ENCODE data around the gene TESMIN. TPM values are rescaled to one million over a fixed set of nuclear protein-coding genes. Genes with fewer than 3 reads are reported as not detected.

TESMIN gene
- total RNA-seq, 1 experiment from 2014 or later = 8.0 TPM

- intact Hi-C loops (cut with micrococcal nuclease; ENCODE audit: unreplicated experiment) = no loop called here
- Histone ChIP-seq H3K27me3 (replicated peaks; ENCODE audit: insufficient read depth, low read depth, low read length, poor library complexity) (no peaks in the 10 kb centered on the region), H3K27ac (ENCODE audit: low read depth, low read length, poor library complexity, severe bottlenecking) (no peak overlapping the region), H3K4me1 (ENCODE audit: insufficient read depth, low read length, poor library complexity, severe bottlenecking) (no peaks in the 10 kb centered on the region), H3K9me3 (ENCODE audit: low read depth, low read length, poor library complexity, severe bottlenecking) (no peaks in the 10 kb centered on the region), H3K36me3 (ENCODE audit: insufficient read depth, low read length, poor library complexity, severe bottlenecking) (no peaks in the 10 kb centered on the region), H3K4me3 (ENCODE audit: low read depth, low read length, poor library complexity, severe bottlenecking) (no peak overlapping the region)
- BruUV-seq (replicated peaks) = no TSS peak
- ChIA-PET CTCF (interaction anchor here (0.6 kb wide), 1 partner anchor 1404 kb away, joined by 3 read pairs; no protein-coding TSS in a partner anchor), POLR2A (ENCODE audit: low non-redundant PET) (no interaction called here)
- no peak for DNase-seq (ENCODE audit: low spot score)
- no peak for TF ChIP-seq CTCF (conservative IDR thresholded peaks at IDR 0.05; ENCODE audit: low read depth, low read length)
- no peak for TF ChIP-seq EZH2 (IDR thresholded peaks at IDR 0.05; ENCODE audit: borderline replicate concordance, low read depth, low read length, poor library complexity, severe bottlenecking)
Measured at GRCh38 chr11:68776442-68777235, 25.3 kb upstream of the TESMIN start.

GRCh38 chr11:68775951-68776388 lies 24.6 kb upstream of the TESMIN start:
- Histone ChIP-seq H3K4me1 (ENCODE audit: insufficient read depth, low read length, poor library complexity, severe bottlenecking) (no peaks in the 10 kb centered on the region), H3K27ac (ENCODE audit: low read depth, low read length, poor library complexity, severe bottlenecking) (no peak overlapping the region), H3K4me3 (ENCODE audit: low read depth, low read length, poor library complexity, severe bottlenecking) (no peak overlapping the region), H3K36me3 (ENCODE audit: insufficient read depth, low read length, poor library complexity, severe bottlenecking) (no peaks in the 10 kb centered on the region), H3K9me3 (ENCODE audit: low read depth, low read length, poor library complexity, severe bottlenecking) (no peaks in the 10 kb centered on the region), H3K27me3 (replicated peaks; ENCODE audit: insufficient read depth, low read depth, low read length, poor library complexity) (no peaks in the 10 kb centered on the region)
- TF ChIP-seq EZH2 (IDR thresholded peaks at IDR 0.05; ENCODE audit: borderline replicate concordance, low read depth, low read length, poor library complexity, severe bottlenecking) = no peak
- no peak for TF ChIP-seq CTCF (conservative IDR thresholded peaks at IDR 0.05; ENCODE audit: low read depth, low read length)
- POLR2A ChIA-PET (ENCODE audit: low non-redundant PET) = no interaction called here
- CTCF ChIA-PET = no interaction called here
- intact Hi-C loops (cut with micrococcal nuclease; ENCODE audit: unreplicated experiment) = no loop called here
- DNase-seq (ENCODE audit: low spot score) = no peak
- no TSS peak for BruUV-seq (replicated peaks)

GRCh38 chr11:68774194-68774585 lies 22.9 kb upstream of the TESMIN start:
- Histone ChIP-seq H3K4me1 (ENCODE audit: insufficient read depth, low read length, poor library complexity, severe bottlenecking) (no peaks in the 10 kb centered on the region), H3K27me3 (replicated peaks; ENCODE audit: insufficient read depth, low read depth, low read length, poor library complexity) (no peaks in the 10 kb centered on the region), H3K4me3 (ENCODE audit: low read depth, low read length, poor library complexity, severe bottlenecking) (no peak overlapping the region), H3K36me3 (ENCODE audit: insufficient read depth, low read length, poor library complexity, severe bottlenecking) (no peaks in the 10 kb centered on the region), H3K9me3 (ENCODE audit: low read depth, low read length, poor library complexity, severe bottlenecking) (no peaks in the 10 kb centered on the region), H3K27ac (ENCODE audit: low read depth, low read length, poor library complexity, severe bottlenecking) (no peak overlapping the region)
- intact Hi-C loops (cut with micrococcal nuclease; ENCODE audit: unreplicated experiment) = no loop called here
- CTCF ChIA-PET = no interaction called here
- BruUV-seq (replicated peaks) = no TSS peak
- POLR2A ChIA-PET (ENCODE audit: low non-redundant PET) = no interaction called here
- TF ChIP-seq CTCF (conservative IDR thresholded peaks at IDR 0.05; ENCODE audit: low read depth, low read length) (no peak), EZH2 (IDR thresholded peaks at IDR 0.05; ENCODE audit: borderline replicate concordance, low read depth, low read length, poor library complexity, severe bottlenecking) (no peak)
- DNase-seq (ENCODE audit: low spot score) = no peak
